MV-4-11 (cell line): ENCODE results near the gene HDAC7.

Source experiments
- DNase-seq: peaks from one replicate; lab custom pipeline; 2025; lab: John Stamatoyannopoulos, UW

HDAC7 gene

DNA sequence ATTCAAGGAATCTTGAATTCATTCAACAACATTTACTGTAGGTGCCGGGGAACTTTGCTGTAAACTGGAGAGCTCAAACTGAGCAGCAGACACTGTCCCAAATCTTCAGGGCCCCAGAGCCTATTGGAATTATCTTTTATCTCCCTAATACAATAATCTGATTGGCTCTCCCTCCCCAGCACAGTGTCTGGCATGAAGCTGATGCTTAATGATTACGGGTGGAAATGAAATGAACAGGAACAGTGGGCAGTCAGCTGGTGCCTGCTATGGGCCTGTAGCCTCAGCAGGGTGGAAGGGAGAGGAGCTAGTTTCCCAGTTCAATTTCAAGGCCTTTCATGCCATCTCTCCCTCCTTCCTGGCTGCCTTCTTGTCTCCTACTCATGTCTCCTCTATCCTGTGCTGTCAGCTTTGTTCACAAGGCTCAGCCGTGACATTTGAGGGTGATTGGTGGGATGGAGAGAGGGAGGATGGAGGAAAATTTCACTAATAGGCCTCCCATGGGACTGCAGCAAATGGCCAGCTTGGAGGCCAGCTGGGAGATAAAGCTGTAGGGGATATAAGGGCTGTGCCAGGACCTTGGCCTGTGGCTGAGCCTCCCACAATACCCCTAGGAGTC is 56.7 kb downstream of the HDAC7 start:
- no peak for DNase-seq

GRCh38 chr12:47758834-47759690 is 60.6 kb downstream of the HDAC7 start, which contains the start of gene RAPGEF3:
TSS of gene RAPGEF3 (minus strand) at chr12:47758880. CDS start at chr12:47758556, 324 bp downstream.
- DNase-seq = peak; percentile 63

DNA sequence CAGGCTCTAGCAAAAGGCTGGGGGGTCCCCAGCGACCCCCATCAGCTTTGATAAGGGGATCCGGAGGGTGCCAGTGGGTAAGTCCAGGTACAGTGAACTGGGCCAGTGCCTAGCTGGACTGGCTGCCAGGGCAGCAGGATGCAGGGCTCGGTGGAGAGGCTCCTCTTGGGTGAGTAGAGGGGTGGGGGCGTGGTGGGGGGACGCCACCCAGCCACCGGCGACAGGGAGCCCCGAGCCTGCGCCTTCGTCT is 61.2 kb downstream of the HDAC7 start:
- DNase-seq = no peak

DNA sequence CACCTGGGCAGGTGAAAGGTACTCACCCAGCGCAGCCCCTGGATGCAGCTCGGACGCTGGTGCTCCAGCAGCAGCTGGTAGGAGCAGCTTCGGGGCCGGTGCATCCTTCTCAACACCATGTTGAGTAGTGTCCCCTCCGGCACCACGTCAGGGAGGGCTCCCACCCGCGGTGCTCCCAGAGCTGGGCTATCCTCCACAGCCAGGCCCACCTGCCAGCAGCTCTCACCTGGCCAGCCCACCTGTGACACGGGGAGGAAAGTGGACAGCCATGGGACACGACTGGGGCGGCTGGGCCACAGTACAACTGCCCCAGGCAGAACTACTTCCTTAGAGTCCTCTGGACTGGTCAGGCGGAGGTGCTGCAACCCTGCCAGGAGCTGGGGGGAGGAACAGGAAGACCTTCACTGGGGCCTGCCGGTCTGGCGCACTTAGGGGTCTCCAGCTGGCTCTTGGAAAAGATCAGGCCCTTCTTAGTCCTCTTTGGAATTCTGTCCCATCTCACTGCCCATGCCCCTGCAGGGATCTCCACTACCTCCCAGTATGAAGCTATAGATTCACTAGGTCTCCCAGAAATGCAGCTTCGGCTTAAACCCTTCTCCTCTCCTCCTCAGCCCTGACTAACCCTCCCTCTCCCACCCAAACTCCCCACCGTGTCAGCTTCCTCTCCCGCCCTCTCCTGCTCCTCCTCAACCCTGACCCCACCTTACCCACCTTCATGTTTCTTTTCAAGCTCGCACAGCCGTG is 61.7 kb downstream of the HDAC7 start:
- DNase-seq = no peak

- DNase-seq = no peak
Observed at GRCh38 chr12:47757364-47757839, 62.3 kb downstream of the HDAC7 start.

- no peak for DNase-seq
Observed at GRCh38 chr12:47755655-47756562, 63.8 kb downstream of the HDAC7 start.

- DNase-seq = peak; percentile 26
Observed at GRCh38 chr12:47754881-47755280, 64.8 kb downstream of the HDAC7 start.

GRCh38 chr12:47754126-47754525 is 65.6 kb downstream of the HDAC7 start:
- no peak for DNase-seq

DNA sequence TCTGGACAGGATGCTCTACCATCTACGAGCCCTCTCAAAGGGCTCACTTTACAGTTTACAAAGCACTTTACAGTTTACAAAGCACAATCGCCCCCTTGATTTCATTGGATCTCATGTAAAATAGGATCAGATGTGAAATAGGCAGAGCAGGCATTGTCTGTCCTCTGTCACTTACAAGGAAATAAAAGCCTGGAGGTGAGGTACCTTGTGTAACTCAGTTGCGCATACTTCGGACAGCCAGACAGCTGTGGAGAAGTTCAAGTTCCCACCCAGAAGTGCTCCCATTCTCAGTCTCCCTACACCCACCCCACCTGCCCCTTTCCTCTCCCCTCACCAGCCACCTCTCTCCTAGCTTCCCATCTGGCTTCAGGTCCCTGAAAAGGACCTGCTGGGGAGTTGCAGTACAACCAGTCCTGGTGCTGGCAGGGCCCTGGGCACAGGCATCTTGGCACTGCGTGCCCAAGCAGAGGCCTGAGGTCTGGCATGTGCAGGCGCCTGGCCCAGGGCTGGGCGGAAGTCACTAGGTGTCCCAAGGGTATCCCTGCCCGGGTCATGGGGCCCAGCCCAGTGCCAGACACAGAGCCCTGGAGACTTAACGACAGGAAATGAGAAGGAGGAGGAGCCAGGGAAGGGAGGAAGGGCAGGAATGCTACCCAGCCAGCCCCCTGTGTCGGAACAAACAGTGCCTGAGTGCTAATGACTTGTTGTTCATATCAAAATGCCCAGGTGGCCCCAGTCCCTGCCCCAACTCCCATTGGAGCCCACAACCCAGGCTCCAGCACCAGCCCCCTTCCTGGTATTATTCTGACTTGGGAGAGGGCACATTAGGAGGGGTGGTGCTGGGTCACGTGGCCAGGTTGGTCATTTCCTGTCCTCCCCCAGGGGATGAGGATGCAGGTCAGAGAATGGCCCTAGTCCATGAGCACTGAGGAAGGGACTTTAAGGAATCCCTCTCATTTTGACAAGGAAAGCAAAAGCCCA is 66.4 kb downstream of the HDAC7 start:
- DNase-seq = peak; percentile 11

GRCh38 chr12:47752552-47752951 is 67.2 kb downstream of the HDAC7 start:
- no peak for DNase-seq

DNA sequence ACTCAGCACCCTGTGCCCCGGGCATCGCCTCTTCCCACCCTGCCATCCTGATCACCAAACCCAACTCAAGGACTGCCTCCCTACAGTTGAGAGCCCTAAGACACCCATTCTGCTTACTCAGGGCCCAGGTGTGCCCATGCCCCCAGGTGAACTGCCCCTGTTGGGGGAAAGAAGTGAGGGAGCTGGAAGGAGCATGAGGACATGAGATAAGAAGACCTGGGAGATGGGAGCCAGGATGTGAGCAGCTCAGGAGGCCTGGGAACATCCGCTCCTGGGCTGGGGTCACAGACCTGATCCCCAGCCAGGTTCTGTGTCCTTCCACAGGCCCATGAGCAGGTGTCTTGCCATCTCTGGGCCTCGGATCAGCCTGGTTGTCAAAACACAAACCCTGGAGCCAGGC is 67.6 kb downstream of the HDAC7 start:
- no peak for DNase-seq

- no peak for DNase-seq
Observed at GRCh38 chr12:47751561-47751960, 68.1 kb downstream of the HDAC7 start.

- DNase-seq = no peak
Observed at GRCh38 chr12:47750916-47751470, 68.7 kb downstream of the HDAC7 start.

GRCh38 chr12:47750229-47750798 is 69.4 kb downstream of the HDAC7 start:
- peak; percentile 69 for DNase-seq

- DNase-seq = no peak
Observed at GRCh38 chr12:47748899-47749298, 70.8 kb downstream of the HDAC7 start.

DNA sequence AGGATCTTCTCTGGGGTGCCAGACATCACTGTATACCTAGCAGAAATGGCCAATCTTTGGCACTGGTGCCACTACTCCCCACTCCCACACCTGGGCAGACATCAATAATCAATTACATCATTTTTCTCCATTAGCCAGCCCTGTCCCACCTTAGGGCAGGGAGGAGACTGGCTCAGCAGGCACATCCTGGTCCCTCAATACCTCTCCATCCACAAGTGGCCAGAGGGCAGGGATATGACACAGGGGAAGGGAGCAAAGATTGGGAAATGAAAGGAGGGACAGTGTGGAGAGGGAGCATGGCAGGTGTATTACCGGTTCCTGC is 71.2 kb downstream of the HDAC7 start:
- no peak for DNase-seq

GRCh38 chr12:47747596-47748506 is 71.9 kb downstream of the HDAC7 start:
- DNase-seq = no peak

- DNase-seq = no peak
Observed at GRCh38 chr12:47747126-47747525, 72.6 kb downstream of the HDAC7 start.

- DNase-seq = no peak
Observed at GRCh38 chr12:47746523-47746922, 73.2 kb downstream of the HDAC7 start.
